Stimulated activated CD4-positive, alpha-beta T cell treated with anti-CD3 and anti-CD28 coated beads, TNF-alpha, amount 100 ng/mL, for 4 hours (primary cell): ENCODE data around the gene ACE.

Source experiments
- DNase-seq, 3 experiments: peaks; one replicate each; pipeline ENCODE4 v3.0.0-alpha.2; 2020; ENCODE audit warnings: low read depth in 3 of 3

The ACE gene

DNA sequence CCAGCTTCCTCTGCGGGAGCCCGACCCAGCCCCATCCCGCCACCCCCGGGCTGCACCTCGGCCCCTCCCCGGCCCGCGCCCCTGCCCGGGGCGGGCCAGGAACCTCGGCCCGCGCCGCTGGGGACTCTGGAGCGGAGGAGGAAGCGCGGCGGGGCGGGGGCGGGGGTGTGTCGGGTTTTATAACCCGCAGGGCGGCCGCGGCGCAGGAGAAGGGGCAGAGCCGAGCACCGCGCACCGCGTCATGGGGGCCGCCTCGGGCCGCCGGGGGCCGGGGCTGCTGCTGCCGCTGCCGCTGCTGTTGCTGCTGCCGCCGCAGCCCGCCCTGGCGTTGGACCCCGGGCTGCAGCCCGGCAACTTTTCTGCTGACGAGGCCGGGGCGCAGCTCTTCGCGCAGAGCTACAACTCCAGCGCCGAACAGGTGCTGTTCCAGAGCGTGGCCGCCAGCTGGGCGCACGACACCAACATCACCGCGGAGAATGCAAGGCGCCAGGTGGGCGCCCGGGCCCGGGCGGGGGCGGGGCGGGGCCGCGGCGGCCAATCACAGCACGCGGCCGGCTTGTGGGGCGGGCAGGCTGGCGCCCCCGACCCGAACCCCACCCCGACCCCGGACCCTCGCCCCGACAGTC is at the start of gene ACE:
TSS of gene ACE (plus strand) at position 208 of the 626 bp plus-strand sequence. CDS start at position 242, 34 bp downstream.
- DNase-seq = peak in 1 of 3 experiments; percentile 10

DNA sequence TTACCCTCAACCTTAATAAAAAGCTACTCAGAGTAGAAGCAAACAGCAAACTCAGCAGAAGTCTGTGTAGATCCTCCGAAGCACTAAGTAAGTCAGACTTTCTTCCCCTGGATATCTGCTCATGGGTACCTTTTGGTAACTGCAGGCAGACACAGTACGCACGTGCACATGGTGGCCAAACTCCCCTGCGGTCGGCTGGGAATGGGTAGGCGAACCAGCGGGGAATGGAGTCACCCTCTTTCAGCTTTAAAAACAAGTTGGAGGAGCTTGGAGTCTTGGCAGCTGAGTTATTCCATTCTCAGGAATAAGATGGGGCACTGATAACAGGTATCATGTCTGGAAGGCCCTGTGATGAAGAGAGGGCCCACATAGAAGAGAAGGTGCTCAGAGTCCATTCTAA is 47.1 kb upstream of the ACE start:
- no peak for DNase-seq

- DNase-seq = no peak
Measured at GRCh38 chr17:63430223-63430622, 46.6 kb upstream of the ACE start.

- DNase-seq = no peak
Measured at GRCh38 chr17:63431618-63431938, 45.3 kb upstream of the ACE start.

GRCh38 chr17:63431939-63432804 is 44.7 kb upstream of the ACE start:
- no peak for DNase-seq

GRCh38 chr17:63433746-63434591 is 42.9 kb upstream of the ACE start:
- DNase-seq = no peak

GRCh38 chr17:63434951-63435571 is 41.8 kb upstream of the ACE start:
- no peak for DNase-seq

- no peak for DNase-seq
Measured at GRCh38 chr17:63435681-63436522, 41.0 kb upstream of the ACE start.

GRCh38 chr17:63436523-63437110 is 40.2 kb upstream of the ACE start:
- no peak for DNase-seq

GRCh38 chr17:63437287-63438091 is 39.4 kb upstream of the ACE start:
- no peak for DNase-seq

DNA sequence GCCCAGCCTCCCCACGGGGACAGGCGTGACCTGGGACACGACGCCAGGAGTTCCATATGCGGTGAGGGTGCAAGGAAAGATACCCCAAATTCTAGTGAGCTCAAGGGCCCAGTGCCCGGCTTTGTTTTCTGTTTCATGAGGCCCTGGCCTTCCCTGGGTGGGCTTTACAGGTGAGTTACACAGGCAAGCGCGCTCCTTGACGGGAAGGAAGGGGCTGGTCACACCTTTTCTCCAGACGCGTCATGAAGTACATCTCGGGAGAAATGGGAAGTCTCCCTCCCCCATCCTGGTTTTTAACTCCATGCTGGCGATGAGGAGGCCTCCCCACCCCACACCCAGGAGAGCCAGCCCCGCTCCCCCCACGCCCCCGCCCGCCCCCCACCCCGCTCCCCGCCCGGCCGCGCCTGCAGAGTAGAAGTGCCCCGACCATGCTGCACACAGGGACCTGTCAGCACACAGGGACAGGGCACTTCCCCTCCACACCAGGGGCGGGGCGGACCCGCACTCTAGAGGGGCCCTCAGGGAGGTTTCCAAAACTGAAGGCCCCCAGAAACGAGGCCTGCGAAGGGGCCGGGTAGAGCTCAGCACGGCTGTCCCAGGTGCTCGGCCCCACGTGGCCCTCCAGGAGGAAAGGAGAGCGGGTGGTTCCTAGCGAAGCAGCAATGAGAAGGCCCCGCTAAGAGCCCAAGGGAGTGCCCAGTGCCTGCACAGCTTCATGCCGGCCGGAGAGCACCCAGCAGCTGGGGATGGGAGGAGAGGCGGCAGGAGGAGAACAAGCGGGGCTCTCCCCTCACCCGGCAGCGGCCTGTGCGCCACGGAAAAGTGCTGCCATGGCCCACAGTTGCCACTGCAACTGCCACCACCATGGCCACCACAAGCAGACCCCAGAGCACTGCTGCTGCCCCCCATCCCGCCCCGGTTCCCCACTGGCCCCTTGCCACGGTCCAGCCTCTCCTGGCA is 38.5 kb upstream of the ACE start:
- DNase-seq = no peak

DNA sequence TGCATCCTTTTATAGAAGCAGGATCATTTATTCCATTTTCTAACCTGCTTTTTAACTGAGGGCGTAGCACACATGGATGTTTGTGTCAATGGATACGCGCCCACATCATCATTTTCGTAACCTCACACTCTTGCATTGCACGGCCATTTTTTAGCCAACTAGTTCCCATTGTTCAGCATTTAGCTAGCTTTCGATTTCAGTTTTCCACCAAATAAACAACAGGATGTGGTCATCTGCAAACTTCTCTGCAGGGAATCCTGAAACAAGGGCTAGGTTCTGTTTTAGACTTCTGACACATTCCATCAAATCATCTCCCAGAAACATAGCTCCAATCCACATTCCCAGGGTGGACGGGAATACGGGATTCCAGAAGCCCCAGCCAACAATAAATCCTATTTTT is 37.2 kb upstream of the ACE start:
- no peak for DNase-seq

- no peak for DNase-seq
Measured at GRCh38 chr17:63440127-63440769, 36.6 kb upstream of the ACE start.

GRCh38 chr17:63440770-63441335 is 36.0 kb upstream of the ACE start:
- no peak for DNase-seq

- DNase-seq = no peak
Measured at GRCh38 chr17:63441654-63442053, 35.2 kb upstream of the ACE start.

DNA sequence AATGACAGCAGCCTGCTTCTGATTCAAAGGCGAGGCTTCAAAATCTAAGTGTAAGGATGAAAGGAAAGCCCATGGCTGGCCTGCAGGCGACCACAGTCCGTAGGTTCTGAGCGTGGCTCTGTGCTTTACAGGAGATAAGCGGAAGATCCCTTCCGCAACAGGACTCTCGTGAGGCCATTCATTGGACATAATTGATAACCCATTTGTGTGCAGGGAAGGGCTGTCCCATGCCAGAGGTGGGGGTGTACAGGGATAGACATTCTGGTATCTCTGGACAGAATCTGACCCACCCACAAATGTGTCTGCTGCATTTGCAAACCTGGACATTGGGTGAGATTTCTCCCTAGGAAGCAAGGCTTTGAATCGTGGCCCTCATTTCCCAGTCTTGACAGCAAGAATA is 34.8 kb upstream of the ACE start:
- DNase-seq = no peak

- no peak for DNase-seq
Measured at GRCh38 chr17:63442549-63443035, 34.3 kb upstream of the ACE start.

GRCh38 chr17:63443053-63443452 is 33.8 kb upstream of the ACE start:
- no peak for DNase-seq
